Measurements from ENCODE around the gene CSMD2. TPM values are rescaled to one million over a fixed set of nuclear protein-coding genes. Genes with fewer than 3 reads are reported as not detected.

CSMD2 gene
- total RNA-seq, 1 donor from 2014 or later = 0.25 TPM

- DNase-seq (ENCODE audit: low spot score) (no peak), ATAC-seq (no peak)
Observed at GRCh38 chr1:33790577-33790976, 374.5 kb downstream of the CSMD2 start.

GRCh38 chr1:33784876-33785275 is 380.2 kb downstream of the CSMD2 start:
- DNase-seq (ENCODE audit: low spot score) (no peak), ATAC-seq (no peak)

GRCh38 chr1:33782776-33783175 is 382.3 kb downstream of the CSMD2 start:
- DNase-seq (ENCODE audit: low spot score) = no peak
- ATAC-seq = no peak

GRCh38 chr1:33781652-33782051 is 383.4 kb downstream of the CSMD2 start:
- no peak for DNase-seq (ENCODE audit: low spot score)
- ATAC-seq = no peak

- DNase-seq (ENCODE audit: low spot score) (no peak), ATAC-seq (no peak)
Observed at GRCh38 chr1:33777337-33777736, 387.7 kb downstream of the CSMD2 start.

- no peak for ATAC-seq
- DNase-seq (ENCODE audit: low spot score) = no peak
Observed at GRCh38 chr1:33768821-33769220, 396.2 kb downstream of the CSMD2 start.

- DNase-seq (ENCODE audit: low spot score) = no peak
Observed at GRCh38 chr1:33768106-33768505, 396.9 kb downstream of the CSMD2 start.

GRCh38 chr1:33764149-33764548 is 400.9 kb downstream of the CSMD2 start:
- DNase-seq (ENCODE audit: low spot score) = no peak
- no peak for ATAC-seq

More at GRCh38 chr1:33768106-33768505, 396.9 kb downstream of the CSMD2 start:
- ATAC-seq = no peak

- no peak for ATAC-seq
- DNase-seq (ENCODE audit: low spot score) = no peak
Observed at GRCh38 chr1:33763406-33763805, 401.6 kb downstream of the CSMD2 start.

- ATAC-seq (no peak), DNase-seq (ENCODE audit: low spot score) (no peak)
Observed at GRCh38 chr1:33762962-33763361, 402.1 kb downstream of the CSMD2 start.

- ATAC-seq (no peak), DNase-seq (ENCODE audit: low spot score) (no peak)
Observed at GRCh38 chr1:33762109-33762830, 402.8 kb downstream of the CSMD2 start.

- no peak for ATAC-seq
- no peak for DNase-seq (ENCODE audit: low spot score)
Observed at GRCh38 chr1:33758698-33759097, 406.3 kb downstream of the CSMD2 start.

GRCh38 chr1:33753087-33753856 is 411.8 kb downstream of the CSMD2 start:
- ATAC-seq = no peak
- DNase-seq (ENCODE audit: low spot score) = no peak

- ATAC-seq = no peak
- DNase-seq (ENCODE audit: low spot score) = no peak
Observed at GRCh38 chr1:33745942-33746341, 419.1 kb downstream of the CSMD2 start.

- ATAC-seq (no peak), DNase-seq (ENCODE audit: low spot score) (no peak)
Observed at GRCh38 chr1:33743221-33743998, 421.6 kb downstream of the CSMD2 start.

GRCh38 chr1:33742663-33743062 is 422.4 kb downstream of the CSMD2 start:
- DNase-seq (ENCODE audit: low spot score) = no peak
- no peak for ATAC-seq

- DNase-seq (ENCODE audit: low spot score) (no peak), ATAC-seq (no peak)
Observed at GRCh38 chr1:33741749-33742148, 423.3 kb downstream of the CSMD2 start.

- ATAC-seq (no peak), DNase-seq (ENCODE audit: low spot score) (no peak)
Observed at GRCh38 chr1:33740040-33740744, 424.8 kb downstream of the CSMD2 start.

- ATAC-seq = no peak
- DNase-seq (ENCODE audit: low spot score) = no peak
Observed at GRCh38 chr1:33738976-33739375, 426.1 kb downstream of the CSMD2 start.

GRCh38 chr1:33738536-33738935 is 426.5 kb downstream of the CSMD2 start:
- ATAC-seq (no peak), DNase-seq (ENCODE audit: low spot score) (no peak)

- ATAC-seq = no peak
- no peak for DNase-seq (ENCODE audit: low spot score)
Observed at GRCh38 chr1:33736496-33736895, 428.5 kb downstream of the CSMD2 start.
